Gastrocnemius medialis (tissue), 4 donors: Measurements from ENCODE around the gene PRRC2C.
"Not testable (repeated sequence)": the region's sequence is repeated elsewhere in the genome, so short reads cannot be mapped to it uniquely, and the experiment has no call there.

Experiments
- POLR2A ChIP-seq, 2 donors: fragments of 450-650 bp; IDR thresholded peaks; one replicate each; pipeline ENCODE4 v1.6.1; 2017; ENCODE audit warnings: antibody characterized with exemption in 2 of 2, mild to moderate bottlenecking in 2 of 2, moderate library complexity in 2 of 2
- TF ChIP-seq, protein P1 (sequence below), 5 experiments: fragments of 450-650 bp in 3 of 5; fragments of 200-600 bp in 2 of 5; sonication (generic) in 2 of 5; IDR thresholded peaks in 4 of 5; conservative IDR thresholded peaks in 1 of 5; 1 replicate in 4 of 5; 2 replicates in 1 of 5; pipeline ENCODE4 v1.5.1; 2016 to 2019; ENCODE audit warnings: antibody characterized with exemption in 5 of 5, mild to moderate bottlenecking in 3 of 5, moderate library complexity in 3 of 5

DNA sequence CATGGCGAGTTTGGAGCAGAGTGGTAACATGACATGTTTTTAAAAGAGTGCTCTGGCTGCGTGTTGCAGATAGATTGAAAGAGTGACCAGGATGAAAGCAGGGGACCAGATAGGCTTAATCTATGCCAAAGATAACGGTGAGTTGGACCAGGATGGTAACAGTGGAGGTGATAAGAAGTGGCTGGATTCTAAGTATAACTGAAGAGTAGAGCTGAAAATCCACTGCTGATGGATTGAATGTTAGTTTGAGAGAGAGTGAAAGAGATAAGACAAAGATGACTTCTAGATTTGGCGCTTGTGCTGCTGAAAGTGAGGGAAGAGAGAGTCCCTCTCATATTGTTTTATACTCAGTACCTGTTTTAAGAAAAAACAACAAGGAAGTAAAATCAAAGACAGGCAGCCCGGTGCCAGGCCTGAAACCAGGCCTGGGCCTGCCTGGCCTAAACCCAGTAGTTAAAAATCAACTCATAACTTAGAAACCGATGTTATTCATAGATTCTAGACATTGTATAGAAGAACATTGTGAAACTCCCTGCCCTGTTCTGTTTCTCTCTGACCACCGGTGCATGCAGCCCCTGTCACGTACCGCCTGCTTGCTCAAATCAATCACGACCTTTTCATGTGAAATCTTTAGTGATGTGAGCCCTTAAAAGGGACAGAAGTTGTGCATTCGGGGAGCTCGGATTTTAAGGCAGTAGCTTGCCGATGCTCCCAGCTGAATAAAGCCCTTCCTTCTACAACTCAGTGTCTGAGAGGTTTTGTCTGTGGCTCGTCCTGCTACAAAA is 130.0 kb downstream of the PRRC2C start:
- TF ChIP-seq, protein P1, sequence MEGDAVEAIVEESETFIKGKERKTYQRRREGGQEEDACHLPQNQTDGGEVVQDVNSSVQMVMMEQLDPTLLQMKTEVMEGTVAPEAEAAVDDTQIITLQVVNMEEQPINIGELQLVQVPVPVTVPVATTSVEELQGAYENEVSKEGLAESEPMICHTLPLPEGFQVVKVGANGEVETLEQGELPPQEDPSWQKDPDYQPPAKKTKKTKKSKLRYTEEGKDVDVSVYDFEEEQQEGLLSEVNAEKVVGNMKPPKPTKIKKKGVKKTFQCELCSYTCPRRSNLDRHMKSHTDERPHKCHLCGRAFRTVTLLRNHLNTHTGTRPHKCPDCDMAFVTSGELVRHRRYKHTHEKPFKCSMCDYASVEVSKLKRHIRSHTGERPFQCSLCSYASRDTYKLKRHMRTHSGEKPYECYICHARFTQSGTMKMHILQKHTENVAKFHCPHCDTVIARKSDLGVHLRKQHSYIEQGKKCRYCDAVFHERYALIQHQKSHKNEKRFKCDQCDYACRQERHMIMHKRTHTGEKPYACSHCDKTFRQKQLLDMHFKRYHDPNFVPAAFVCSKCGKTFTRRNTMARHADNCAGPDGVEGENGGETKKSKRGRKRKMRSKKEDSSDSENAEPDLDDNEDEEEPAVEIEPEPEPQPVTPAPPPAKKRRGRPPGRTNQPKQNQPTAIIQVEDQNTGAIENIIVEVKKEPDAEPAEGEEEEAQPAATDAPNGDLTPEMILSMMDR (IDR thresholded peaks at IDR 0.05 in 4 of 5, conservative IDR thresholded peaks at IDR 0.05 in 1 of 5), result not testable (repeated sequence)
- not testable (repeated sequence) for TF ChIP-seq POLR2A (IDR thresholded peaks at IDR 0.05)
